ENCODE measurements around the gene SEC31A. TPM values are rescaled to one million over a fixed set of nuclear protein-coding genes. Genes with fewer than 3 reads are reported as not detected.

The SEC31A gene
- total RNA-seq, 2 donors from 2014 or later, result 140 to 145 TPM

- H3K36me3 Mint-ChIP-seq, result no peaks in the 10 kb centered on the region
Measured at GRCh38 chr4:82787342-82787741, 103.6 kb downstream of the SEC31A start.

GRCh38 chr4:82786828-82787227, 104.1 kb downstream of the SEC31A start:
- Mint-ChIP-seq H3K9me3 (no peaks in the 10 kb centered on the region), H3K27ac (no peak overlapping the region), H3K4me1 (ENCODE audit: low read depth in 2 of 2) (no peaks in the 10 kb centered on the region), H3K4me3 (no peak overlapping the region), H3K36me3 (no peaks in the 10 kb centered on the region), H3K27me3 (no peaks in the 10 kb centered on the region)
- no peak for ATAC-seq
- DNase-seq (ENCODE audit: low spot score), result no peak

More at GRCh38 chr4:82787342-82787741, 103.6 kb downstream of the SEC31A start:
- Mint-ChIP-seq H3K27ac (no peak overlapping the region), H3K4me1 (ENCODE audit: low read depth in 2 of 2) (no peaks in the 10 kb centered on the region), H3K4me3 (no peak overlapping the region), H3K9me3 (no peaks in the 10 kb centered on the region), H3K27me3 (no peaks in the 10 kb centered on the region)
- DNase-seq (ENCODE audit: low spot score), result no peak
- ATAC-seq, result no peak

GRCh38 chr4:82785611-82786400, 105.1 kb downstream of the SEC31A start:
- H3K36me3 Mint-ChIP-seq, result no peaks in the 10 kb centered on the region
- peaks cover 0 to 1% of the 10 kb centered on the region in 2 donors for H3K4me1 Mint-ChIP-seq (ENCODE audit: low read depth in 2 of 2)
- no peak overlapping the region for H3K4me3 Mint-ChIP-seq
- no peaks in the 10 kb centered on the region for H3K9me3 Mint-ChIP-seq
- ATAC-seq (no peak), DNase-seq (ENCODE audit: low spot score) (no peak)
- no peak overlapping the region for H3K27ac Mint-ChIP-seq
- H3K27me3 Mint-ChIP-seq, result no peaks in the 10 kb centered on the region

- Mint-ChIP-seq H3K27ac (no peak overlapping the region), H3K4me3 (no peak overlapping the region), H3K4me1 (ENCODE audit: low read depth in 2 of 2) (peaks cover 0 to 6% of the 10 kb centered on the region in 2 donors), H3K27me3 (no peaks in the 10 kb centered on the region), H3K36me3 (no peaks in the 10 kb centered on the region), H3K9me3 (no peaks in the 10 kb centered on the region)
- ATAC-seq (no peak), DNase-seq (ENCODE audit: low spot score) (no peak)
Measured at GRCh38 chr4:82784681-82785610, 106.0 kb downstream of the SEC31A start.

- Mint-ChIP-seq H3K9me3 (no peaks in the 10 kb centered on the region), H3K4me1 (ENCODE audit: low read depth in 2 of 2) (peaks cover 0 to 8% of the 10 kb centered on the region in 2 donors), H3K36me3 (no peaks in the 10 kb centered on the region), H3K27ac (no peak overlapping the region), H3K4me3 (no peak overlapping the region), H3K27me3 (no peaks in the 10 kb centered on the region)
- ATAC-seq (no peak), DNase-seq (ENCODE audit: low spot score) (no peak)
Measured at GRCh38 chr4:82782626-82783345, 108.2 kb downstream of the SEC31A start.

- ATAC-seq (no peak), DNase-seq (ENCODE audit: low spot score) (no peak)
- H3K9me3 Mint-ChIP-seq, result no peaks in the 10 kb centered on the region
- peaks cover 0 to 8% of the 10 kb centered on the region in 2 donors for H3K4me1 Mint-ChIP-seq (ENCODE audit: low read depth in 2 of 2)
- no peak overlapping the region for H3K4me3 Mint-ChIP-seq
- no peak overlapping the region for H3K27ac Mint-ChIP-seq
- H3K36me3 Mint-ChIP-seq, result no peaks in the 10 kb centered on the region
- H3K27me3 Mint-ChIP-seq, result no peaks in the 10 kb centered on the region
Measured at GRCh38 chr4:82780752-82781231, 110.2 kb downstream of the SEC31A start.

- ATAC-seq, result no peak
- Mint-ChIP-seq H3K4me3 (no peak overlapping the region), H3K27ac (no peak overlapping the region), H3K27me3 (no peaks in the 10 kb centered on the region), H3K4me1 (ENCODE audit: low read depth in 2 of 2) (peaks cover 0 to 8% of the 10 kb centered on the region in 2 donors), H3K36me3 (no peaks in the 10 kb centered on the region), H3K9me3 (no peaks in the 10 kb centered on the region)
- no peak for DNase-seq (ENCODE audit: low spot score)
Measured at GRCh38 chr4:82780170-82780751, 110.7 kb downstream of the SEC31A start.

- peaks cover 0 to 8% of the 10 kb centered on the region in 2 donors for H3K4me1 Mint-ChIP-seq (ENCODE audit: low read depth in 2 of 2)
- ATAC-seq, result no peak
- no peaks in the 10 kb centered on the region for H3K27me3 Mint-ChIP-seq
- no peak overlapping the region for H3K27ac Mint-ChIP-seq
- no peaks in the 10 kb centered on the region for H3K36me3 Mint-ChIP-seq
- H3K4me3 Mint-ChIP-seq, result no peak overlapping the region
- no peak for DNase-seq (ENCODE audit: low spot score)
- no peaks in the 10 kb centered on the region for H3K9me3 Mint-ChIP-seq
Measured at GRCh38 chr4:82779032-82779431, 111.9 kb downstream of the SEC31A start.

- ATAC-seq (no peak), DNase-seq (ENCODE audit: low spot score) (no peak)
- Mint-ChIP-seq H3K4me3 (no peak overlapping the region), H3K27me3 (no peaks in the 10 kb centered on the region), H3K9me3 (no peaks in the 10 kb centered on the region), H3K27ac (no peak overlapping the region), H3K36me3 (no peaks in the 10 kb centered on the region), H3K4me1 (ENCODE audit: low read depth in 2 of 2) (peaks cover 0 to 12% of the 10 kb centered on the region in 2 donors)
Measured at GRCh38 chr4:82777857-82778525, 113.0 kb downstream of the SEC31A start.

GRCh38 chr4:82776925-82777542, 113.9 kb downstream of the SEC31A start:
- no peak overlapping the region for H3K27ac Mint-ChIP-seq
- no peaks in the 10 kb centered on the region for H3K36me3 Mint-ChIP-seq
- H3K27me3 Mint-ChIP-seq, result no peaks in the 10 kb centered on the region
- H3K4me1 Mint-ChIP-seq (ENCODE audit: low read depth in 2 of 2), result peaks cover 0 to 12% of the 10 kb centered on the region in 2 donors
- no peak overlapping the region for H3K4me3 Mint-ChIP-seq
- H3K9me3 Mint-ChIP-seq, result no peaks in the 10 kb centered on the region
- no peak for ATAC-seq
- no peak for DNase-seq (ENCODE audit: low spot score)

- Mint-ChIP-seq H3K27ac (no peak overlapping the region), H3K4me1 (ENCODE audit: low read depth in 2 of 2) (peaks cover 0 to 9% of the 10 kb centered on the region in 2 donors)
Measured at GRCh38 chr4:82775243-82775642, 115.7 kb downstream of the SEC31A start.

GRCh38 chr4:82774711-82775171, 116.2 kb downstream of the SEC31A start:
- Mint-ChIP-seq H3K4me1 (ENCODE audit: low read depth in 2 of 2) (peaks cover 0 to 9% of the 10 kb centered on the region in 2 donors), H3K36me3 (no peaks in the 10 kb centered on the region), H3K27me3 (no peaks in the 10 kb centered on the region), H3K4me3 (no peak overlapping the region), H3K27ac (no peak overlapping the region), H3K9me3 (no peaks in the 10 kb centered on the region)
- ATAC-seq, result no peak
- DNase-seq (ENCODE audit: low spot score), result no peak

More at GRCh38 chr4:82775243-82775642, 115.7 kb downstream of the SEC31A start:
- no peaks in the 10 kb centered on the region for H3K27me3 Mint-ChIP-seq
- ATAC-seq (no peak), DNase-seq (ENCODE audit: low spot score) (no peak)
- H3K4me3 Mint-ChIP-seq, result no peak overlapping the region
- no peaks in the 10 kb centered on the region for H3K9me3 Mint-ChIP-seq
- no peaks in the 10 kb centered on the region for H3K36me3 Mint-ChIP-seq
